ENCODE measurements around the gene FABP6. TPM values are rescaled to one million over a fixed set of nuclear protein-coding genes. Genes with fewer than 3 reads are reported as not detected.

The FABP6 gene
- total RNA-seq, 1 experiment from 2014 or later: 5.7 TPM

GRCh38 chr5:160250226-160250625, 20.9 kb downstream of the FABP6 start:
- POLR2A ChIA-PET (ENCODE audit: unreplicated experiment): no interaction called here
- no peak overlapping the region for H3K4me2 ChIP-seq
- H3K27ac ChIP-seq: no peak overlapping the region
- H3K79me2 ChIP-seq (ENCODE audit: low read depth): no peaks in the 10 kb centered on the region
- no peak overlapping the region for H3K4me3 ChIP-seq
- CTCF ChIA-PET: no interaction called here
- no peaks in the 10 kb centered on the region for H3K27me3 ChIP-seq (ENCODE audit: insufficient read depth, low read depth)
- TF ChIP-seq CTCF (conservative IDR thresholded peaks at IDR 0.05) (no peak), EZH2 (IDR thresholded peaks at IDR 0.05; ENCODE audit: low read depth) (no peak)
- no peaks in the 10 kb centered on the region for H3K9me2 ChIP-seq (ENCODE audit: insufficient read depth)
- intact Hi-C loops (cut with micrococcal nuclease; ENCODE audit: unreplicated experiment): no loop called here
- H3K36me3 ChIP-seq (ENCODE audit: low read depth): no peaks in the 10 kb centered on the region
- H4K20me1 ChIP-seq (ENCODE audit: insufficient read depth): no peaks in the 10 kb centered on the region
- no peaks in the 10 kb centered on the region for H3K9me3 ChIP-seq (ENCODE audit: insufficient read depth, low read depth)
- no peak for DNase-seq
- no TSS peak for BruUV-seq (replicated peaks)
- no peaks in the 10 kb centered on the region for H3K4me1 ChIP-seq (replicated peaks; ENCODE audit: insufficient read depth)
- no peak overlapping the region for H2AFZ ChIP-seq
- H3F3A ChIP-seq (ENCODE audit: insufficient read depth, low read depth): no peaks in the 10 kb centered on the region

- H3K4me3 ChIP-seq: no peak overlapping the region
- TF ChIP-seq CTCF (conservative IDR thresholded peaks at IDR 0.05) (no peak), EZH2 (IDR thresholded peaks at IDR 0.05; ENCODE audit: low read depth) (no peak)
- no peak for DNase-seq
- H4K20me1 ChIP-seq (ENCODE audit: insufficient read depth): no peaks in the 10 kb centered on the region
- H3K4me2 ChIP-seq: no peak overlapping the region
- intact Hi-C loops (cut with micrococcal nuclease; ENCODE audit: unreplicated experiment): no loop called here
- no peak overlapping the region for H3K27ac ChIP-seq
- BruUV-seq (replicated peaks): no TSS peak
- no peaks in the 10 kb centered on the region for H3K9me2 ChIP-seq (ENCODE audit: insufficient read depth)
- H3K27me3 ChIP-seq (ENCODE audit: insufficient read depth, low read depth): no peaks in the 10 kb centered on the region
- H3K4me1 ChIP-seq (replicated peaks; ENCODE audit: insufficient read depth): no peaks in the 10 kb centered on the region
- H3F3A ChIP-seq (ENCODE audit: insufficient read depth, low read depth): no peaks in the 10 kb centered on the region
- no peaks in the 10 kb centered on the region for H3K36me3 ChIP-seq (ENCODE audit: low read depth)
- H3K79me2 ChIP-seq (ENCODE audit: low read depth): no peaks in the 10 kb centered on the region
- ChIA-PET CTCF (no interaction called here), POLR2A (ENCODE audit: unreplicated experiment) (no interaction called here)
- H3K9me3 ChIP-seq (ENCODE audit: insufficient read depth, low read depth): no peaks in the 10 kb centered on the region
- H2AFZ ChIP-seq: no peak overlapping the region
Observed at GRCh38 chr5:160250826-160251225, 21.5 kb downstream of the FABP6 start.

- no peak overlapping the region for H2AFZ ChIP-seq
- no peak for DNase-seq
- no peaks in the 10 kb centered on the region for H3K27me3 ChIP-seq (ENCODE audit: insufficient read depth, low read depth)
- intact Hi-C loops (cut with micrococcal nuclease; ENCODE audit: unreplicated experiment): no loop called here
- H3K9me2 ChIP-seq (ENCODE audit: insufficient read depth): no peaks in the 10 kb centered on the region
- no peak for TF ChIP-seq EZH2 (IDR thresholded peaks at IDR 0.05; ENCODE audit: low read depth)
- TF ChIP-seq CTCF (conservative IDR thresholded peaks at IDR 0.05): no peak
- ChIA-PET POLR2A (ENCODE audit: unreplicated experiment) (no interaction called here), CTCF (no interaction called here)
- H3K36me3 ChIP-seq (ENCODE audit: low read depth): no peaks in the 10 kb centered on the region
- no peaks in the 10 kb centered on the region for H3K9me3 ChIP-seq (ENCODE audit: insufficient read depth, low read depth)
- no peaks in the 10 kb centered on the region for H3K79me2 ChIP-seq (ENCODE audit: low read depth)
- no peaks in the 10 kb centered on the region for H4K20me1 ChIP-seq (ENCODE audit: insufficient read depth)
- H3K4me1 ChIP-seq (replicated peaks; ENCODE audit: insufficient read depth): no peaks in the 10 kb centered on the region
- H3K4me3 ChIP-seq: no peak overlapping the region
- no TSS peak for BruUV-seq (replicated peaks)
- H3K27ac ChIP-seq: no peak overlapping the region
- H3F3A ChIP-seq (ENCODE audit: insufficient read depth, low read depth): no peaks in the 10 kb centered on the region
- no peak overlapping the region for H3K4me2 ChIP-seq
Observed at GRCh38 chr5:160251406-160252155, 22.3 kb downstream of the FABP6 start.

Measured in PC-9 (cell line).